Fibroblast of mammary gland (primary cell): ENCODE measurements around the gene BIRC6.
A peak's percentile ranks its signal among the peaks of the same experiment; 100 is the strongest.
"Not testable (repeated sequence)": the region's sequence is repeated elsewhere in the genome, so short reads cannot be mapped to it uniquely, and the experiment has no call there.

Experiments
- DNase-seq: peaks from one replicate; pipeline ENCODE4 v3.0.0-alpha.2; 2010; ENCODE audit warnings: low read depth
- H3K4me3 ChIP-seq: 2 replicates; pipeline ENCODE4 v1.5.1; 2011; ENCODE audit warnings: low read depth, mild to moderate bottlenecking, low read length, moderate library complexity; ENCODE audit not compliant: control insufficient read depth
- CTCF ChIP-seq: conservative IDR thresholded peaks from 2 replicates; pipeline ENCODE4 v1.5.1; 2011; ENCODE audit warnings: low read depth, low read length, inconsistent platforms; ENCODE audit not compliant: control insufficient read depth, insufficient read depth

BIRC6 gene

GRCh38 chr2:32366595-32366994 is 9.8 kb downstream of the BIRC6 start:
- TF ChIP-seq CTCF: no peak
- DNase-seq: no peak
- H3K4me3 ChIP-seq: no peak overlapping the region

GRCh38 chr2:32369222-32369621 is 12.4 kb downstream of the BIRC6 start:
- TF ChIP-seq CTCF: no peak
- DNase-seq: no peak
- H3K4me3 ChIP-seq: no peak overlapping the region

GRCh38 chr2:32370942-32371341 is 14.1 kb downstream of the BIRC6 start:
- not testable (repeated sequence) for DNase-seq

GRCh38 chr2:32372519-32373182 is 15.8 kb downstream of the BIRC6 start:
- no peak for DNase-seq
- H3K4me3 ChIP-seq: no peak overlapping the region
- TF ChIP-seq CTCF: no peak

More at GRCh38 chr2:32370942-32371341, 14.1 kb downstream of the BIRC6 start:
- not testable (repeated sequence) for H3K4me3 ChIP-seq

- no peak overlapping the region for H3K4me3 ChIP-seq
- no peak for DNase-seq
These were observed 18.5 kb downstream of the BIRC6 start for GRCh38 chr2:32375228-32375892.

GRCh38 chr2:32376756-32377155 is 19.9 kb downstream of the BIRC6 start:
- DNase-seq: no peak
- no peak overlapping the region for H3K4me3 ChIP-seq
- TF ChIP-seq CTCF: no peak

More at GRCh38 chr2:32375228-32375892, 18.5 kb downstream of the BIRC6 start:
- TF ChIP-seq CTCF: no peak

GRCh38 chr2:32377928-32378327 is 21.1 kb downstream of the BIRC6 start:
- DNase-seq: peak; percentile 12
- no peak overlapping the region for H3K4me3 ChIP-seq
- TF ChIP-seq CTCF: no peak
